HG02588 (cell line): ENCODE measurements around the gene NRK.
"Not testable (repeated sequence)": the region's sequence is repeated elsewhere in the genome, so short reads cannot be mapped to it uniquely, and the experiment has no call there.

Source experiments
- ATAC-seq: cut with Tn5 transposase; IDR thresholded peaks from one replicate; pipeline ENCODE4 v1.9.1; 2021; ENCODE audit warnings: mild to moderate bottlenecking, moderate library complexity; ENCODE audit not compliant: unreplicated experiment

Gene NRK, protein sequence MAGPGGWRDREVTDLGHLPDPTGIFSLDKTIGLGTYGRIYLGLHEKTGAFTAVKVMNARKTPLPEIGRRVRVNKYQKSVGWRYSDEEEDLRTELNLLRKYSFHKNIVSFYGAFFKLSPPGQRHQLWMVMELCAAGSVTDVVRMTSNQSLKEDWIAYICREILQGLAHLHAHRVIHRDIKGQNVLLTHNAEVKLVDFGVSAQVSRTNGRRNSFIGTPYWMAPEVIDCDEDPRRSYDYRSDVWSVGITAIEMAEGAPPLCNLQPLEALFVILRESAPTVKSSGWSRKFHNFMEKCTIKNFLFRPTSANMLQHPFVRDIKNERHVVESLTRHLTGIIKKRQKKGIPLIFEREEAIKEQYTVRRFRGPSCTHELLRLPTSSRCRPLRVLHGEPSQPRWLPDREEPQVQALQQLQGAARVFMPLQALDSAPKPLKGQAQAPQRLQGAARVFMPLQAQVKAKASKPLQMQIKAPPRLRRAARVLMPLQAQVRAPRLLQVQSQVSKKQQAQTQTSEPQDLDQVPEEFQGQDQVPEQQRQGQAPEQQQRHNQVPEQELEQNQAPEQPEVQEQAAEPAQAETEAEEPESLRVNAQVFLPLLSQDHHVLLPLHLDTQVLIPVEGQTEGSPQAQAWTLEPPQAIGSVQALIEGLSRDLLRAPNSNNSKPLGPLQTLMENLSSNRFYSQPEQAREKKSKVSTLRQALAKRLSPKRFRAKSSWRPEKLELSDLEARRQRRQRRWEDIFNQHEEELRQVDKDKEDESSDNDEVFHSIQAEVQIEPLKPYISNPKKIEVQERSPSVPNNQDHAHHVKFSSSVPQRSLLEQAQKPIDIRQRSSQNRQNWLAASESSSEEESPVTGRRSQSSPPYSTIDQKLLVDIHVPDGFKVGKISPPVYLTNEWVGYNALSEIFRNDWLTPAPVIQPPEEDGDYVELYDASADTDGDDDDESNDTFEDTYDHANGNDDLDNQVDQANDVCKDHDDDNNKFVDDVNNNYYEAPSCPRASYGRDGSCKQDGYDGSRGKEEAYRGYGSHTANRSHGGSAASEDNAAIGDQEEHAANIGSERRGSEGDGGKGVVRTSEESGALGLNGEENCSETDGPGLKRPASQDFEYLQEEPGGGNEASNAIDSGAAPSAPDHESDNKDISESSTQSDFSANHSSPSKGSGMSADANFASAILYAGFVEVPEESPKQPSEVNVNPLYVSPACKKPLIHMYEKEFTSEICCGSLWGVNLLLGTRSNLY (N-terminal part only)

DNA sequence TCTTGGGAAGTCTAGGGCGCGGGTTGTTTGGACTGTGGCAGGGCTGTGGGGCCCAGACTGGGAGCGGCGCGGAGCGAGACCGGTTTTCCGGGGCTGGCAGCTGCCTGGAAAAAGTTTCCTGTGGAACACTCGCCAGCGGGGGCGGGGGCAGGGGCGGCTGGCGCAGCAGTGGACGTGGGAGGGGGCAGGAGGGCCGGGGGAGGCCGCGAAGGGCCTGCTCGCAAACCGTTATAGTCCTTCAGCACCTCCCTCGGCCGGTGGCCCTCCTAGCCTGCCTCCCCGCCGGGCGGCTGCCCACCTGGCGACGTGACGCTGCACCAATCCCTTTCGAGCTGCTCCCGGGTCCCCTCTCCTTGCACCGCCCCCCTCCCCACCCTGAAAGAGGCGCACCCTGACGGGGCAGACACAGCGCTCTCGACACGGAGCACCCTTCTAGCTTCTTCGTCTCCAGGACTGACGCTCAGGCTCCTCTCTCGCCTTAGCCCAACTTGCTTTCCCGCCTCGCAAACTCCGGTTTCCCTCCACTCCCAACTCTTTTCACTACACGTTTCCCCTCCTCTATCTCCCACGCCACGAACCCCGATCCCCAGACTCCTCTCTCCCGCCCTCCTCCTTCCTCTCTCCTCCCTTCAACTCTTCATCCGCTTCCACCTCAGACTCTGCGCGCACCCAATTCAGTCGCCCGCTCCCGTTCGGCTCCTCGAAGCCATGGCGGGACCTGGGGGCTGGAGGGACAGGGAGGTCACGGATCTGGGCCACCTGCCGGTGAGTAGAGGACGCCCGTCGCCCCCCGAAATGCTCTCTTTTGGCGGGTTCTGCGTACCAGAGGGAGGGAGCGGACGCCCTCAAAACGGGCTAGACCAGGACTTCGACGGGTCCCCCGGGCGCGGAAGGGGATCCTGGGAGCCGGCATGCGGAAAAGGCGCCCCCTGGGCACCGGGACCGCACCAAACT, at the start of gene NRK:
Gene NRK, plus strand, starts transcription at position 402 of the 954 bp plus-strand sequence. Its CDS starts 307 bp downstream, at position 709.
- no peak for ATAC-seq

DNA sequence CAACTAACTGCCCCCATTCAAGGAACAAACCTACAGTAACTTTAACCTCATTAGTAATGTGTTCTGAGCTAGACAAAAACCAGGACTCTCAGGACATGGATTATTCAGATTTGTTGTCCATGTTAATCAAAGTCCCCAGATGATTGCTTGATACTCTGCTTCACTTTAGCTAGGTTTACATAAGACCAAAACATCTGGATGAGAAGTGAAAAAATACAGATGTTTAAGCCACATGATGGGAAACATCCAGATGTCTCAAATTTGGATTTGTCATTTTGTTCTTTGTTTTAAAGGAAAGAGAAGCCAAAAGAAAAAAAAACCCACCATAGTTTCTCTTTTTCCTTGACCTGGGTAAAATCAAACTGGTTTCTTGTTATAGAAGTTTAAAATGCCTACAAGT, 48.5 kb upstream of the NRK start:
- no peak for ATAC-seq

DNA sequence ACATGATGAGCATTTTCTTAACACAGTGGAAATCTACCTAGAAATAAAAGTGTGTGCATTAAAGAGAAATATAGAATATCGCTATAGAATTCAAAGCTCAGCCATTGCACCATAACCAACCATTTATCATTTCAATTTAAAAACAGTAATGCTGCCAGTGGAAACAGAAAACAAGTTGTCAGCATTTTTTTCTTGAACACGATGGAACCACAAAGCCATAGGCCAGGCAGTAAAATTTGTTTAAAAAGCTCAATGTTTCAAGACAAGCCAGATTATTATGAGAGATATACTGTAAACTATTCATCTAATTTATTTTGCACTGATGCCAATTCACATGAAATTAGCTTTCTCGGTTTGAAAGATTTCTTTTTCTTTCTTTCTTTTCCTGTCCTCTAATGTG, 46.7 kb upstream of the NRK start:
- ATAC-seq = no peak

DNA sequence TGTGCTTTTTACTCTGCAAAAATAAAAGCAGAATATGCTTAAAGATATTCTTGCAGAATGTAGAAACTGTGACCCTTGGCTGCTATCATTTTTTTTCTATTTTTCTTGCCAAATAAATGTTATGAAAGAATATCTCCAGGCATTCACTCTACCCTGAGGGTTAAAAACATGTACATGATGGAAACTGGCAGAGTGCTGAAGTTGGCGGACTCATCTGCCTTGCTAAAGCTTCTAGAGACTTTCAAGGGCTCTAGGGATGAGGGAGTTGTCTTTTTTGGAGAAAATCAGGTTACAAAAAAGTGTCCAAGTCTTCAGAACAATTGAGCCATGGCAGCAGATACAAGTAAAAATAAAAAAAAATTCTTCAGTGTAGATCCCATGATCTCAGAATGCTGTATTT, 40.5 kb upstream of the NRK start:
- no peak for ATAC-seq

DNA sequence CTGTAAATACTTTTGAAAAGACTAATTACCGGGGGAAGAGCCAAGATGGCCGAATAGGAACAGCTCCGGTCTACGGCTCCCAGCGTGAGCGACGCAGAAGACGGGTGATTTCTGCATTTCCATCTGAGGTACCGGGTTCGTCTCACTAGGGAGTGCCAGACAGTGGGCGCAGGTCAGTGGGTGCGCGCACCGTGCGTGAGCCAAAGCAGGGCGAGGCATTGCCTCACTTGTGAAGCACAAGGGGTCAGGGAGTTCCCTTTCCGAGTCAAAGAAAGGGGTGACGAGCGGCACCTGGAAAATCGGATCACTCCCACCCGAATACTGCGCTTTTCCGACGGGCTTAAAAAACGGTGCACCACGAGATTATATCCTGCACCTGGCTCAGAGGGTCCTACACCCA, 25.5 kb upstream of the NRK start:
- ATAC-seq = not testable (repeated sequence)

DNA sequence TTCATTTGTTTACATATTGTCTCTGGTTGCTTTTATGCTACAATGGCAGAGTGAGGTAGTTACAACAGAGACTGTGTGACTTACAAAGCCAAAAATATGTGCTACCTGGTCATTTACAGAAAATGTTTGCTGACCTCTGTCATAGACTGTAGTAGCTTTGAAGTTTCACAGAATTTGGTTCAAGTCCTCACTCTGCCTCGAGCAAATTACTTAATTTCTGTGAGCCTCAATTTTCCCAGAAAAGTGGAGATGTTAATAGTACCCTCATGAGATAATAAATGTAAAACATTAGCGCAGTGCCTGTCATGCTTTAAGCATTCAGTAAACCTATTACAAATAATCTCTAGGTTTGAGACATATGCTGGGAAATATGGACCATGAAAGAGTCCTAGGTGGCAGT, 18.4 kb upstream of the NRK start:
- ATAC-seq = no peak

DNA sequence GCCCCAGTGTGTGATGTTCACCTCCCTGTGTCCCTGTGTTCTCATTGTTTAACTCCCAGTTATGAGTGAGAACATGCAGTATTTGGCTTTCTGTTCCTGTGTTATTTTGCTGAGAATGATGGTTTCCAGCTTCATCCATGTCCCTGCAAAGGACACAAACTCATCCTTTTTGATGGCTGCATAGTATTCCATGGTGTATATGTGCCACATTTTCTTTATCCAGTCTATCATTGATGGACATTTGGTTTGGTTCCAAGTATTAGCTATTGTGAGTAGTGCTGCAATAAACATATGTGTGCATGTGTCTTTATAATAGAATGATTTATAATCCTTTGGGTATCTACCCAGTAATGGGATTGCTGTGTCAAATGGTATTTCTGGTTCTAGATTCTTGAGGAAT, 16.7 kb upstream of the NRK start:
- not testable (repeated sequence) for ATAC-seq

DNA sequence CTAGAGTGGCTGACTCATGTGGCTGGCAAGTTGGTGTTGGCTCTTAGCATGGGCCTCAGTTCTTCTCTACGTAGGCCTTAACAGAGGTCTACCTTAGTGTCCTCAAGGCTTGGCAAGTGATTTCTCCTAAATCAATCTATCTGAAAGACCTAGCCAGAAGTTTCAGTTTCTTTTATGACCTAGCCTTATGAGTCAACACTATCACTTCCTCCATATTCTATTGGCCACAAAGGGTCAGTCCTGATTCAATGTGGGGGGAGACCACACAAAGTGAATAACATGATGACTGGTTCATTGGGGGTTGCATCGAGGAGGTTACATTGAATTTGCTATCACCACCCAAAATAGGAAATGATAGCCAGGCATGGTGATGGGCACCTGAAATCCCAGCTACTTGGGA, 5.8 kb upstream of the NRK start:
- no peak for ATAC-seq

DNA sequence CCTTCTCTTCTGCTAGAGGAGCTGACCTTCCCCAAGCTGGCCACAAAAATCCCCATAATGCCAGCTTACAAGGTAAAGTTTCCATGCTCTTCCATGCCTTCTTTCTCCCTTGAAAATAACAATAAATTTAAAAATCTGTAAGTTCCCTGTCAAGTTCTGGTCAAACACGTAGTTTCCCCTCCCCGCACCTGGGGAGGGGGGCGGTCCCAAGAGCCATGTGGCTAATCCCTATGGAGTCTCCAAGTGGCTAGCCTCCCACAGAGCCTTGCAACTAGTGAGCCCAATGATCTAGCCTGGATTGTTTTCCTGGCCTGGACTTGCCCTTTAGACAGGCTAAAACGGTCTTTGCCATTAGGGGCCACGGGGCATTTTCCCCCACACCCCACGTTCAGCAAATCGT, 2.1 kb upstream of the NRK start:
- no peak for ATAC-seq

DNA sequence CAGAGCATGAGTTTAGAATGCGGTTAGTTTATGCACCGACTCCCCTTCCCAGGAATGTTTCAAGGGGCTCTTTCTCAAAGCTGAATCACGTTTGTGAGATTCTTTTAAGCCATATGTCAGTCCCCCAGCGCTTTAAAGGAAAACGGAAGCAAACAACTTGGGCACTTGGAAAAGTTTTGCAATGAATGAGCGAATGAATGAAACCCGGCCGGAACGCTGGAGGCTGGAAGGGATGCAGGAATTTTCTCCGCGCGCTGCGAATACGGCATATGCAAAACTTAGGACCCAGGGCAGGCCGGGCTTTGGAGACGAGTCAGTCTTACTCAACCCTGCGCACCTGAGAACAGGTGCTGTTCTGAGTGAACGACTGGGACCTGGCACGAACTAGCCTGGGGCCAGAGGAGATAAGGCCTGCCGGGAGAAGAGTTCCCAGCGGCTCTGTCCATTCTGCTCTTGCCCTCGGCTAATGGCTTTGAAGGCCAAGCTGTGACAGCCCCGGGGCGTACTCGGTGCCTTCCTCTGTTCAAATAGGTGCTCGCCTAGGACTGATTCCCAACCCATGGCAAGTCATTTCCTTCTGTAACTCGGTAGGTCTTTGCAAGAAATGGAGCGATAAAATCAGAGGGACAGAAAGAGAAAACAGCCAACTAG, 743 bp upstream of the NRK start:
- ATAC-seq = no peak

DNA sequence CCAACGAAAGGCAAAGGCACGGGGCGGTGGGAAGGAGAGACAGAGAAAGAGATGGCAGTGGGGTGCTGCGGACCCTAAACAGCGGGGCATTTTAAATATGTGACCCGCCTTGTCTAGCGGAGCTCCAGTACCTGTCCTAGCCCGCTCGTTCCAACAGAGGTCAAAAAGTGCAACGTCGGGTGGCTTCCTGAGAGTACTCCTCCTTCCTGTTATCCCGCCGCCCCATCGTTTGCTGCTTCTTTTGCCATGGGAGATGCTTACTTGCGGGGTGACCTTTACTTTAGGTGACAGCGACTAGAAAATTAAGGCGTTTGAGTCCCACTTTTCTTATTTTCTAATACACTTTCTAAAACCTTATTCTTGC, 735 bp downstream of the NRK start:
- no peak for ATAC-seq

DNA sequence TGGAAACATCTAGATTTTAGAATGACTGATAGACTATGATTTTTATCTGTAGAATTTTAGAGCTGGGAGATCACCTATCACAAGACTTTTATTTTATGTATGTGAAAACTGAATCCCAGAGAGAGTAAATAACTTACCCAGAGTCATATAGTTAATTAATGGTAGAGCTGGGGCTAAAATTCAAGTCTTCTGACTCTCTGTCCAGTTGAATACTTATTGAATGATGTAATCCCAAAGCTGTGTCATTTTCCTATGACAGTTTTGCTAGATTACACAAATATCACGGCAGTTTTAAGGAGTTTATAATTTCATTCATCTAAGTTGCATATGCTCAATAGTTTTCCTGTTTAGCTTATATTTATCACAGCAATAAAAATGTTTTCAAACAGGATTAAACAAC, 6.7 kb downstream of the NRK start:
- ATAC-seq = no peak

DNA sequence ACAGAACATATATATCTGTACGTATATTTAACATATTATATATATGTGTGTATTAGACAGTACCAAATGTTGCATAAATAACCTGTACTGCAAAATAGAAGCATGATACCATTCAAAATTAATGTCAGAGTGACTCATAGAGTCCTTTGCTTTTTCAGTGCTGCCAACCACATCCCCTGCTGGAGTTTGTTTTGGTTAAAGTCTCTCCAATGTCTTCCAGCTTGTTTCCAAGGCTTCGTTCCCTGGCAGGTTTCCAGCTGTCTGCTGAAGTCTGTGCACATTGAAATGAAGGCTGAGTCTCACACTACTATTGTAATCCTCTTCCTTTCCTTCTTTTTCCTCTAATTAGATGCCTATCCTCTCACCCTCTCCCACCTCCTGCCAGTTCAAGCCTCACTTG, 14.9 kb downstream of the NRK start:
- no peak for ATAC-seq

DNA sequence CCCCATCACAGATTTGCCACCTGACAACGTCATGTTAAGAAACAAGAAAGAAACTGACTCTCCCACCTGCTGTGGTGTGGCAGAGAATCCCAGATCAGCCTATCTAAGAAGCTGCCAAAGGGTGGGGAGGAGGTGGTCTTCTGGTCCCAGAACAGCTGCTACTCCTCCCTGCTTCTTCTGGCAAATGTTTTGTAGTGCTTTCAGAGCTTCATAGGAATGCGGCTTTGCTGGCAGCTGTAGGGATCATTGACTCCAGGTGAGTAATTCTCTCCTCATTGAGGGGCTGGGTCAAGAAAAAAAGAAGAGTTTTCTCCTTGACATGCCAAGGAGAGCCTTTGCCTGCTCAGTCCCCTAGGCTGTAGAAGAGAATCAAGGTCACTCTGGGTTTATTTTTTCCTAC, 23.3 kb downstream of the NRK start:
- ATAC-seq = no peak

DNA sequence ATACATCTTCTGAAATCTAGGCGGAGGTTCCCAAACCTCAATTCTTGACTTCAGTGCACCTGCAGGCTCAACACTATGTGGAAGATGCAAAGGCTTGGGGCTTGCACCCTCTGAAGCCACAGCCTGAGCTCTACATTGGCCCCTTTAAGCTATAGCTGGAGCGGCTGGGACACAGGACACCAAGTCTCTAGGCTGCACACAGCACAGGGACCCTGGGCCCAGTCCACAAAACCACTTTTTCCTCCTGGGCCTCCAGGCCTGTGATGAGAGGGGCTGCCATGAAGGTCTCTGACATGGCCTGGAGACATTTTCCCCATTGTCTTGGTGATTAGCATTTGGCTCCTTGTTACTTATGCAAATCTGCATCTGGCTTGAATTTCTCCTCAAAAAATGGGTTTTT, 27.8 kb downstream of the NRK start:
- not testable (repeated sequence) for ATAC-seq

DNA sequence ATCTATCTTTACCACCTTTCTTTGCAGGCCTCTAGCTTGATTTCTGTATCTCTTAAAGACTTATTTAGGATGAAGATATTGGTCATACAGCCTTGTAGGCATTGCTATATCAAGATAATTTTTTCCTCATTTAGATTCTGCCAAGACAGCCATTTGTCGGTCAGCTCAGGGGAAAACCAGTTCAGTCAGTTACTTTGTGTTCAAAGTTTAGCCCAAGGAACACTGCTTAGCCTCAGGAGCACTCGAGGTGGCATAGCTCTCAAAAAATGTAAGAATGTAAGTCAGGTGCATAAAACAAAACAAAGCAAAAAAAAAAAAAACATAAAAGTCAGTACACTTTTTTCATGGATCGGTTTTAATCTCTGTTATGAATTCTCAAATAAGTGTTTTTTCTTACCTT, 43.4 kb downstream of the NRK start:
- ATAC-seq = no peak

DNA sequence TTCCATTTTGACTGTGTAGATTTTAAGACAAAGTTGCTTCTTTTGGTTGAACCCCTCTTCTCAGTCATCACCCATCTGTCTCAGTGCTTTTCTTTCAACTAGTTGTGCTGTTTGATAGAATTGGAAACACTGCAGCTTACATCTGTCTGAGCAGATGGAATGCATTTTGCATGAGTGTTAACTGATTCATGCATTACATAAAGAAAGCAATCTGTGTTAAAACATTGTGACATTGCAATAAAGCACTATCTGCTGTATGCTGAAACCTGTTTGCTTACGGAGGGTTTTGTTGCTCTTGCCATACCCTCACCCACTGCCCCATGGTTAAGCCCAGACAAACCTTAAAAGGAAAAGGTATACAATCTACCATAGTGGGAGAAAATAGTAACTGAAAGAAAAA, 47.4 kb downstream of the NRK start:
- no peak for ATAC-seq

DNA sequence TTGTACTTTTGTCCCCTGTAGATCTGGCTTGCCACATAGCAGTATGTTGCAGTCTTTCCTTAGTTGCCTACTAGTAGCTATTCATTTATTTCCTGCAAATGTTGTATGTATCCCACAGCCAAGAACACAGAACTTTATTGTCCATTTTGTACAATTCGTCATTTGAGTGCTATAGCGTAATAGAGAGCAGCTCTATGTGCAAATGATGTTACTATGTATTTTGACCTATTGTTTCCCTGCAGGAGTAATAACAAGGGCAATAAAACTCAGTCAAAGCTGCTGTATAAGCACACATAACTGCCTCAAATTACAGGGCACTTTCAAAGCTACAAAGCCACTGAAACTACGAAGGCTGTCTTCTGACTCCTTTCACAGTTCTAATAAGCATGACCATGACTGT, 48.1 kb downstream of the NRK start:
- no peak for ATAC-seq

DNA sequence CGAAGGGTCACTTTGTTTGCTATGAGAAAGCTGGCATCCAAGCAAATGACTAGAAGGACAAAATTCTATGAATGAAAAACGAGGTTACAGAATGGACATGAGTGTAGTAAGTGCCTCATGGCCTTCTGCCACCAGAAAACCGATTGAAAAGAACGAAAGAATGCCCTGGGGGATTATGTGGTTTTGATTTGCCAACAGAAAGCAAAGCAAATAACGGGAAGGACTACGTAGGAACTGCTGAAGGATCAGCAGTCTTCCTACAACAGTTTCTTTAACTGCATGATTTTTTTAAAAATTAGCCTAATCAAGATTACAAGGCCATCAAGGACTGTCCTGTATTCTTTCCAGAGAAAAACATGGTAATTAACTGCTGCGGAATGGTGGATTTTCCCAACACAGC, 50.6 kb downstream of the NRK start:
- ATAC-seq = no peak

DNA sequence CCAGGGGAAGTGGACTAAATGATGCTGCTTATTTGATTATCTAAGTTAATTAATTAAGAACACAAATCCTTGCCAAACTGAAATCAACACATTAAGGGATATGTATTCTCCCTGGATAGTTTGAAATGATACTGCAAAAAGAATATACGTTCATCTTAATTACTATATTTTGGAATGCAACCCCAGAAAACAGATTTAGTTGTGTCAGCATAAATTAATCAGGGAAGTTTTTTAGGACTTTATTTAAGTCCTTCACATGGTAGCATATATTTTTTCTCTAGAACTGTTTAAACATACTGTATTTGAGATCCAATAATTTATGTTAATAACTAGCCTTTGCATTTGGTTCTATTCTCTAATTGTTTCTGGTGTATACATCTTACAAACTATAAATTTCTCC, 52.5 kb downstream of the NRK start:
- ATAC-seq = no peak
